Measurements from ENCODE around the gene DTNBP1.

DTNBP1 gene

GRCh38 chr6:15582499-15582898 is 80.3 kb downstream of the DTNBP1 start:
- no peak overlapping the region for H3K4me2 ChIP-seq (ENCODE audit: low read length)
- no peaks in the 10 kb centered on the region for H3K79me2 ChIP-seq (ENCODE audit: control insufficient read depth, low read length)
- H4K20me1 ChIP-seq (ENCODE audit: control insufficient read depth, insufficient read depth, low read depth, low read length): no peaks in the 10 kb centered on the region
- H3K4me1 ChIP-seq (ENCODE audit: control insufficient read depth, low read length): no peaks in the 10 kb centered on the region
- no peak overlapping the region for H3K4me3 ChIP-seq (ENCODE audit: low read length)
- H3K36me3 ChIP-seq (ENCODE audit: control insufficient read depth, low read length): 0 out of 2 replicates have a peak, but pooled peaks cover 3% of the 10 kb centered on the region
- H3K9me3 ChIP-seq (ENCODE audit: control insufficient read depth, insufficient read depth, low read length): no peaks in the 10 kb centered on the region
- TF ChIP-seq EZH2phosphoT487 (IDR thresholded peaks at IDR 0.05; ENCODE audit: borderline replicate concordance, low read length) (no peak), CTCF (IDR thresholded peaks at IDR 0.05; ENCODE audit: low read depth, low read length, poor library complexity, severe bottlenecking) (no peak)
- no peaks in the 10 kb centered on the region for H3F3A ChIP-seq (ENCODE audit: control insufficient read depth, insufficient read depth)
- no peaks in the 10 kb centered on the region for H3K27me3 ChIP-seq (ENCODE audit: control insufficient read depth, low read length)
- no peak overlapping the region for H3K27ac ChIP-seq (ENCODE audit: low read depth, low read length)
- no peaks in the 10 kb centered on the region for H3K9me2 ChIP-seq (replicated peaks; ENCODE audit: control insufficient read depth, low read length)

- 0 out of 2 replicates have a peak, but pooled peaks cover 3% of the 10 kb centered on the region for H3K36me3 ChIP-seq (ENCODE audit: control insufficient read depth, low read length)
- no peaks in the 10 kb centered on the region for H3K9me3 ChIP-seq (ENCODE audit: control insufficient read depth, insufficient read depth, low read length)
- H3K4me3 ChIP-seq (ENCODE audit: low read length): no peak overlapping the region
- H3K27ac ChIP-seq (ENCODE audit: low read depth, low read length): no peak overlapping the region
- H3K27me3 ChIP-seq (ENCODE audit: control insufficient read depth, low read length): no peaks in the 10 kb centered on the region
- no peaks in the 10 kb centered on the region for H3K79me2 ChIP-seq (ENCODE audit: control insufficient read depth, low read length)
- TF ChIP-seq CTCF (IDR thresholded peaks at IDR 0.05; ENCODE audit: low read depth, low read length, poor library complexity, severe bottlenecking): no peak
- no peak for TF ChIP-seq EZH2phosphoT487 (IDR thresholded peaks at IDR 0.05; ENCODE audit: borderline replicate concordance, low read length)
- H3K4me2 ChIP-seq (ENCODE audit: low read length): no peak overlapping the region
- H3K4me1 ChIP-seq (ENCODE audit: control insufficient read depth, low read length): no peaks in the 10 kb centered on the region
- no peaks in the 10 kb centered on the region for H3K9me2 ChIP-seq (replicated peaks; ENCODE audit: control insufficient read depth, low read length)
- no peaks in the 10 kb centered on the region for H3F3A ChIP-seq (ENCODE audit: control insufficient read depth, insufficient read depth)
- no peaks in the 10 kb centered on the region for H4K20me1 ChIP-seq (ENCODE audit: control insufficient read depth, insufficient read depth, low read depth, low read length)
Measured at GRCh38 chr6:15581751-15582150, 81.1 kb downstream of the DTNBP1 start.

DNA sequence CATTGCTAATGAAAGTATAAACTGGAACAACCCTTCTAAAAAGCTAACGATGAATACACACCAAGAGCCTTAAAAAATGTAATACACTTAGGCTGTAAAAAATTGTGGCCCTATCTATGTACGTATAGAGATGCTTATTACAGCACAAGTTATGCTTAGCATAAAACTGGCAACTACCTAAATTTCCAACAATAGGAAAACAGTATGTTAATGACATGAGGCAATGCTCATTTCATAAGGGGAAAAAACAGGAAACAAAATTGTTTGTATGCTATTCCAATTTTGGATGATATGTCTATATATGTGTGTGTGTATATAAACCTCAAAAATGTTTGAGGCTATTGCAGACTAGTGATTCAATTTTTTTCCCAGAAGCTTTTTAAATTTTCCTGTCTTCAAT is 82.5 kb downstream of the DTNBP1 start:
- no peaks in the 10 kb centered on the region for H3K4me1 ChIP-seq (ENCODE audit: control insufficient read depth, low read length)
- H3F3A ChIP-seq (ENCODE audit: control insufficient read depth, insufficient read depth): no peaks in the 10 kb centered on the region
- H3K36me3 ChIP-seq (ENCODE audit: control insufficient read depth, low read length): no peaks in the 10 kb centered on the region
- no peaks in the 10 kb centered on the region for H3K27me3 ChIP-seq (ENCODE audit: control insufficient read depth, low read length)
- no peaks in the 10 kb centered on the region for H4K20me1 ChIP-seq (ENCODE audit: control insufficient read depth, insufficient read depth, low read depth, low read length)
- no peaks in the 10 kb centered on the region for H3K9me3 ChIP-seq (ENCODE audit: control insufficient read depth, insufficient read depth, low read length)
- H3K27ac ChIP-seq (ENCODE audit: low read depth, low read length): no peak overlapping the region
- H3K79me2 ChIP-seq (ENCODE audit: control insufficient read depth, low read length): no peaks in the 10 kb centered on the region
- H3K4me3 ChIP-seq (ENCODE audit: low read length): no peak overlapping the region
- H3K9me2 ChIP-seq (replicated peaks; ENCODE audit: control insufficient read depth, low read length): no peaks in the 10 kb centered on the region
- TF ChIP-seq CTCF (IDR thresholded peaks at IDR 0.05; ENCODE audit: low read depth, low read length, poor library complexity, severe bottlenecking) (no peak), EZH2phosphoT487 (IDR thresholded peaks at IDR 0.05; ENCODE audit: borderline replicate concordance, low read length) (no peak)
- H3K4me2 ChIP-seq (ENCODE audit: low read length): no peak overlapping the region
